Measurements from ENCODE around the gene CORO1A. TPM values are rescaled to one million over a fixed set of nuclear protein-coding genes. Genes with fewer than 3 reads are reported as not detected.
"Not testable (repeated sequence)": the region's sequence is repeated elsewhere in the genome, so short reads cannot be mapped to it uniquely, and the experiment has no call there.

Gene CORO1A
- total RNA-seq, 1 donor from 2014 or later, result 8.4 TPM

DNA sequence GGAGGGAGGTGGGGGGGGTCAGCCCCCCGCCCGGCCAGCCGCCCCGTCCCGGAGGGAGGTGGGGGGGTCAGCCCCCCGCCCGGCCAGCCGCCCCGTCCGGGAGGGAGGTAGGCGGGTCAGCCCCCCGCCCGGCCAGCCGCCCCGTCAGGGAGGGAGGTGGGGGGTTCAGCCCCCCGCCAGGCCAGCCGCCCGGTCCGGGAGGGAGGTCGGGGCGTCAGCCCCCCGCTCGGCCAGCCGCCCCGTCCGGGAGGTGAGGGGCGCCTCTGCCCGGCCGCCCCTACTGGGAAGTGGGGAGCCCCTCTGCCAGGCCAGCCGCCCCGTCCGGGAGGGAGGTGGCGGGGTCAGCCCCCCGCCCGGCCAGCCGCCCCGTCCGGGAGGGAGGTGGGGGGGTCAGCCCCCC is 14.0 kb upstream of the CORO1A start:
- H3K4me3 ChIP-seq (ENCODE audit: low read length in 3 of 3); H3K27me3 ChIP-seq (ENCODE audit: control insufficient read depth in 3 of 3, insufficient read depth in 3 of 3, low read length in 3 of 3); H3K9ac ChIP-seq (ENCODE audit: low read depth in 1 of 3, low read length in 3 of 3); H3K9me3 ChIP-seq (ENCODE audit: control insufficient read depth in 3 of 3, low read length in 3 of 3); H3K36me3 ChIP-seq (ENCODE audit: control insufficient read depth in 3 of 3, insufficient read depth in 3 of 3, low read length in 3 of 3); H3K27ac ChIP-seq (ENCODE audit: low read depth, low read length); H3K4me1 ChIP-seq (ENCODE audit: control insufficient read depth in 3 of 3, insufficient read depth in 3 of 3, low read length in 3 of 3): not testable (repeated sequence)

DNA sequence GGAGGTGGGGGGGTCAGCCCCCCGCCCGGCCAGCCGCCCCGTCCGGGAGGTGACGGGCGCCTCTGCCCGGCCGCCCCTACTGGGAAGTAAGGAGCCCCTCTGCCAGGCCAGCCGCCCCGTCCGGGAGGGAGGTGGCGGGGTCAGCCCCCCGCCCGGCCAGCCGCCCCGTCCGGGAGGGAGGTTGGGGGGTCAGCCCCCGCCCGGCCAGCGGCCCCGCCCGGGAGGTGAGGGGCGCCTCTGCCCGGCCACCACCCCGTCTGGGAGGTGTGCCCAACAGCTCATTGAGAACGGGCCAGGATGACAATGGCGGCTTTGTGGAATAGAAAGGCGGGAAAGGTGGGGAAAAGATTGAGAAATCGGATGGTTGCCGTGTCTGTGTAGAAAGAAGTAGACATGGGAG is 13.3 kb upstream of the CORO1A start:
- not testable (repeated sequence) for H3K27ac ChIP-seq (ENCODE audit: low read depth, low read length); H3K4me3 ChIP-seq (ENCODE audit: low read length in 3 of 3); H3K36me3 ChIP-seq (ENCODE audit: control insufficient read depth in 3 of 3, insufficient read depth in 3 of 3, low read length in 3 of 3)

DNA sequence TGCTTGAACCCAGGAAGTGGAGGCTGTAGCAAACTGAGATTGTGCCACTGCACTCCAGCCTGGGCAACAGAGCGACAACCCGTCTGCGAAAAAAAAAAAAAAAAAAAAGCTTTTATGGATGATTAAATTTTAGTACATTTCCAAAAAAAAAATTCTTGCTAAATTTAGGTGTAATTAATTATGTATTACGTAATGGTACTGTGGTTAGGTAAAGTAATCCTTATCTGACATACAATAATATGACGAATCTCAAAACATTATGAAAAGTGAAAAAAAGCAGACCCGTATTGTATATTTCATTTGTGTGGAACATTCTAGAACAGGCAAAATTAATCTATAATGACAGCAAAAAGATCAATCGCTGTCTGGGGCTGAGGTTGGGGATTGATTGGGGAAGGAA is 10.3 kb upstream of the CORO1A start:
- Histone ChIP-seq H3K9ac (ENCODE audit: low read depth in 1 of 3, low read length in 3 of 3) (no peak overlapping the region), H3K27ac (ENCODE audit: low read depth, low read length) (no peak overlapping the region), H3K4me1 (ENCODE audit: control insufficient read depth in 3 of 3, insufficient read depth in 3 of 3, low read length in 3 of 3) (no peaks in the 10 kb centered on the region), H3K9me3 (ENCODE audit: control insufficient read depth in 3 of 3, low read length in 3 of 3) (no peaks in the 10 kb centered on the region), H3K36me3 (ENCODE audit: control insufficient read depth in 3 of 3, insufficient read depth in 3 of 3, low read length in 3 of 3) (no peaks in the 10 kb centered on the region), H3K4me3 (ENCODE audit: low read length in 3 of 3) (no peak overlapping the region), H3K27me3 (ENCODE audit: control insufficient read depth in 3 of 3, insufficient read depth in 3 of 3, low read length in 3 of 3) (no peaks in the 10 kb centered on the region)

More for the DNA sequence above, 13.3 kb upstream of the CORO1A start:
- H3K27me3 ChIP-seq (ENCODE audit: control insufficient read depth in 3 of 3, insufficient read depth in 3 of 3, low read length in 3 of 3); H3K9ac ChIP-seq (ENCODE audit: low read depth in 1 of 3, low read length in 3 of 3); H3K9me3 ChIP-seq (ENCODE audit: control insufficient read depth in 3 of 3, low read length in 3 of 3); H3K4me1 ChIP-seq (ENCODE audit: control insufficient read depth in 3 of 3, insufficient read depth in 3 of 3, low read length in 3 of 3): not testable (repeated sequence)

DNA sequence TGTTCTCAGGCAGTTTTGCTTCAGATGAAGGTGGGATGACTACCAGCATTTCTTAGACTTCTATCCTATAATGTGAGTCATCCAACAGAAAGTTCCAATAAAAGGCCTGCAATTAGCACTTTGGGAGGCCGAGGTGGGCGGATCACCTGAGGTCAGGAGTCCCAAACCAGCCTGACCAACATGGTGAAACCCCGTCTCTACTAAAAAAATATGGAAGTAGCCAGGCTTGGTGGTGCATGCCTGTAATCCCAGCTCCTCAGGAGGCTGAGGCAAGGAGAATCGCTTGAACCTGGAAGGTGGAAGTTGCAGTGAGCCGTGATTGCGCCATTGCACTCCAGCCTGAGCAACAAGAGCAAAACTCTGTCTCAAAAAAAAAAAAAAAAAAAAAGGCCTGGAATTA is 6.5 kb upstream of the CORO1A start:
- H3K36me3 ChIP-seq (ENCODE audit: control insufficient read depth in 3 of 3, insufficient read depth in 3 of 3, low read length in 3 of 3); H3K27me3 ChIP-seq (ENCODE audit: control insufficient read depth in 3 of 3, insufficient read depth in 3 of 3, low read length in 3 of 3); H3K4me3 ChIP-seq (ENCODE audit: low read length in 3 of 3); H3K9ac ChIP-seq (ENCODE audit: low read depth in 1 of 3, low read length in 3 of 3); H3K27ac ChIP-seq (ENCODE audit: low read depth, low read length); H3K4me1 ChIP-seq (ENCODE audit: control insufficient read depth in 3 of 3, insufficient read depth in 3 of 3, low read length in 3 of 3); H3K9me3 ChIP-seq (ENCODE audit: control insufficient read depth in 3 of 3, low read length in 3 of 3): not testable (repeated sequence)

DNA sequence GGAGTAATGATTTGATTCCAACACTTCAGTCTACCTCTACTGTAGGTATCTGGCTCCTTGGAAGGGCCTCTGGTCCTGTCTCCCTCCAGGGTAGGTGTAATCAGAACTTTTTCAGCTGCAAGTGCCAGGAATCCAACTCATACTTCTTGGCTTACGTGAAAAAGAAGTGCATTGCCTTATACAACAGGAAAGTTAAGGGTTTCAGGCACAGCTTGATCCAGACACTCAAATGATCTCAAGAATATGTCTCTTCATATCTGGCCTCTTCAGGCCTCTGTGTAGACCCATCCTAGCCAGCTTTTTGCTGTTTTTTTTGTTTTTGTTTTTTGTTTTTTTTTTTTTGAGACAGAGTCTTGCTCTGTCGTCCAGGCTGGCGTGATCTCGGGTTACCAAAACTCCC is 4.2 kb upstream of the CORO1A start:
- peaks cover 3 to 7% (median 6%) of the 10 kb centered on the region in 3 donors for H3K4me1 ChIP-seq (ENCODE audit: control insufficient read depth in 3 of 3, insufficient read depth in 3 of 3, low read length in 3 of 3)
- H3K9me3 ChIP-seq (ENCODE audit: control insufficient read depth in 3 of 3, low read length in 3 of 3), result no peaks in the 10 kb centered on the region
- H3K27me3 ChIP-seq (ENCODE audit: control insufficient read depth in 3 of 3, insufficient read depth in 3 of 3, low read length in 3 of 3), result no peaks in the 10 kb centered on the region
- no peak overlapping the region for H3K9ac ChIP-seq (ENCODE audit: low read depth in 1 of 3, low read length in 3 of 3)
- no peaks in the 10 kb centered on the region for H3K36me3 ChIP-seq (ENCODE audit: control insufficient read depth in 3 of 3, insufficient read depth in 3 of 3, low read length in 3 of 3)
- H3K4me3 ChIP-seq (ENCODE audit: low read length in 3 of 3), result no peak overlapping the region
- H3K27ac ChIP-seq (ENCODE audit: low read depth, low read length), result no peak overlapping the region

DNA sequence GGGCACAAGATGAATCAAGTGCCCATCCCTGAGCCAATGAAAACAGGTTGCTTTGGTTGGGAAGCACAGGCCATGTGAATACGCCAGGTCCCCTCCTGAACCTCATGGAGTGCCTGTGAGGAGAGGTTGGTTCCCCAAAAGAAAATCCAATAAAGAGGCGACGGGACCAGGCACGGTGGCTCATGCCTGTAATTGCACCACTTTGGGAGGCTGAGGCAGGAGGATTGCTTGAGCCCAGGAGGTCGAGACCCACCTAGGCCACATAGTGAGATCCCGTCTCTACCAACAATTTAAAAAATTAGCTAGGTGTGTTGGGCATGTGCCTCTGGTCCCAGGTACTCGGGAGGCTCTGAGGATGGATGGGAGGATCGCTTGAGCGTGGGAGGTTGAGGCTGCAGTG is 3.5 kb upstream of the CORO1A start:
- Histone ChIP-seq H3K36me3 (ENCODE audit: control insufficient read depth in 3 of 3, insufficient read depth in 3 of 3, low read length in 3 of 3) (no peaks in the 10 kb centered on the region), H3K27ac (ENCODE audit: low read depth, low read length) (no peak overlapping the region), H3K4me1 (ENCODE audit: control insufficient read depth in 3 of 3, insufficient read depth in 3 of 3, low read length in 3 of 3) (peaks cover 5 to 12% (median 10%) of the 10 kb centered on the region in 3 donors), H3K9ac (ENCODE audit: low read depth in 1 of 3, low read length in 3 of 3) (no peak overlapping the region), H3K4me3 (ENCODE audit: low read length in 3 of 3) (no peak overlapping the region), H3K27me3 (ENCODE audit: control insufficient read depth in 3 of 3, insufficient read depth in 3 of 3, low read length in 3 of 3) (no peaks in the 10 kb centered on the region), H3K9me3 (ENCODE audit: control insufficient read depth in 3 of 3, low read length in 3 of 3) (no peaks in the 10 kb centered on the region)

DNA sequence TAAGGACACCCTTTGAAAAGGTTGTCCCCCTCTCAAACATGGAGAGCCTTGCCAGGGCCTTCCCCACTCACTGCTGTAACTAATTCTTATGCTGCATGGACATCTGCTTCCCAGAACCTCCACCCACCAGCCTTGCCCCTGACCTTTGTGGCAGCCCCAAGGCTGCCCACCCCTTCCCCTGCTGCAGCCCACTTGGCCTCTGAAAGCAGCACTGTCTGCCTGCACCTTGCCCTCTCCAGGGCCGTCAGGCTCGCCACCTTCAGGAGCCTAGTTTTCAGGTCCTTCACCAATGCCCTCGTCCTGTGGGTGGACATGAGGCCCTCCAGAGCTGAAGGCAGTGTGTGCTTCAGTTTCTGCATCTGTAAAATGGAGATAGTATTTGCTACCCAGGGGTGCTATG is 2.7 kb upstream of the CORO1A start:
- H3K9me3 ChIP-seq (ENCODE audit: control insufficient read depth in 3 of 3, low read length in 3 of 3), result no peaks in the 10 kb centered on the region
- no peak overlapping the region for H3K9ac ChIP-seq (ENCODE audit: low read depth in 1 of 3, low read length in 3 of 3)
- no peaks in the 10 kb centered on the region for H3K27me3 ChIP-seq (ENCODE audit: control insufficient read depth in 3 of 3, insufficient read depth in 3 of 3, low read length in 3 of 3)
- H3K27ac ChIP-seq (ENCODE audit: low read depth, low read length), result no peak overlapping the region
- H3K4me3 ChIP-seq (ENCODE audit: low read length in 3 of 3), result no peak overlapping the region
- peaks cover 5 to 13% (median 12%) of the 10 kb centered on the region in 3 donors for H3K4me1 ChIP-seq (ENCODE audit: control insufficient read depth in 3 of 3, insufficient read depth in 3 of 3, low read length in 3 of 3)
- no peaks in the 10 kb centered on the region for H3K36me3 ChIP-seq (ENCODE audit: control insufficient read depth in 3 of 3, insufficient read depth in 3 of 3, low read length in 3 of 3)

DNA sequence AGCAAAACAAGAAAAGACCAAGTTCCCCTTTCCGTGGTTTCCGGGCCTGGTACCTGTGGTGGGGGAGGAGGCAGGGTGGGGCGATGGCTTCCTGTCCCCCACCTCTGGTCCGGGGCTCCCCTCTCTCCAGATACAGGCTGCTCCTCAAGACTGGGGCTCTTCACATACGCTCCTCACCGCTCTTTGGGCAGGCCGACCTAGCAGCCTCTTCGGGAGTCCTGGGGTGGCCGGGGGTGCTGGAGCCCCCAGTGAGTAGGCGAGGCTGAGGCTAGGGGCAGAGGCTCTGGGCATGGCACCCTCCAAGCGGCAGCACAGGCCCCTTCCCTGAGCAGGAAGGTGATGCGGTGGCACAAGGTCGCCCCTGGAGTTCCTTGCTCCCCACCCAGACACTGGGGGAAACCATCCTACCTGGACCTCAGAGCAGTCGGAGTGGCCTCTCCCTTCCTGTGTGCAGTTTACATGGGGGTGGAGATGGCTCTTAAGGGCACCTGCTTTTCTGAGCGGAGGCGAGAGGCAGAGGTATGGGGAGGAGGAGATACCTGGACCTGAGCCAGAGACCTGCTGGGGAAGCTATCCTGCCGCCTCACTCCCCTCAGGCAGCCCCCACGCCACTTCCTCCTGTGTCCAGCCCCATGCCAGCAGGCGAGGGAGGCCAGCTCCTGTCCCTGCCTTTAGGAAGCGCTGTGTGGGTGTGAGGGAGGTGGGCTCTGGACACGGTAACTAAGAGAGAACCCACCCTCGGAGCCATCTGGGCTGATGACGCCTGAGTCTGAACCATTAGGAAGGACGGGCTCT is 891 bp downstream of the CORO1A start:
- Histone ChIP-seq H3K9ac (ENCODE audit: low read depth in 1 of 3, low read length in 3 of 3) (peak overlapping the region in 1 of 3 donors; percentile 25), H3K36me3 (ENCODE audit: control insufficient read depth in 3 of 3, insufficient read depth in 3 of 3, low read length in 3 of 3) (no peaks in the 10 kb centered on the region), H3K4me3 (ENCODE audit: low read length in 3 of 3) (peak overlapping the region in 2 of 3 donors; percentile 35 to 65), H3K4me1 (ENCODE audit: control insufficient read depth in 3 of 3, insufficient read depth in 3 of 3, low read length in 3 of 3) (peaks cover 5 to 26% (median 17%) of the 10 kb centered on the region in 3 donors), H3K9me3 (ENCODE audit: control insufficient read depth in 3 of 3, low read length in 3 of 3) (no peaks in the 10 kb centered on the region), H3K27ac (ENCODE audit: low read depth, low read length) (no peak overlapping the region), H3K27me3 (ENCODE audit: control insufficient read depth in 3 of 3, insufficient read depth in 3 of 3, low read length in 3 of 3) (no peaks in the 10 kb centered on the region)

DNA sequence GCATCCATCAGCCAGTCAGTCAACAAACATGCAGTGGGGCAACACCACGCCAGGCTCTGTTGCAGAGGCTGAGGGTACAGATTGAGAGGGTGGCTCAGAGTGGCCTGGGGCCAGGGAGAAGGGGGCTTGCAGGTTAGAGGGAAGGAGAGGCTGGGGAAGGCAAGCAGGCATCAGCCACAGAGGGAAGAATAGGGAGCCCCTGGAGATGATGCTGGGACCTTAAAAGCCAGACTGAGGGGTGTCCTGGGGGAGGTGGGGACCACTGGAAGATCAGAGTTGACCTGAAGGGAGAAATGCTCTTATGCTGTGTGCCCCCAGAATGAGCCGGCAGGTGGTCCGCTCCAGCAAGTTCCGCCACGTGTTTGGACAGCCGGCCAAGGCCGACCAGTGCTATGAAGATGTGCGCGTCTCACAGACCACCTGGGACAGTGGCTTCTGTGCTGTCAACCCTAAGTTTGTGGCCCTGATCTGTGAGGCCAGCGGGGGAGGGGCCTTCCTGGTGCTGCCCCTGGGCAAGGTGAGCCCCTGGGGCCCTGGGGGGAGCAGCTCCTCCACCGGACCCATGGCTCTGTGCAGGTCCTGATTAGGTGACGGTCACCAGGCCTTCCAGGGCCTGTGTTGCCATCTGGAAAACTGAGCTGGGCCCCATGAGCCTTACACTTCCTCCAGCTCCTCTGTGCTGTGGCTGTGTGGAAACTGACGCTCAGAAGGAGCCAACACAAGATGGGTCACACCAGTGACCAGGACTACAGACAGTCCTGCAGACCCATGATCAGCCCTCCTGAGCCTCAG is 1.7 kb downstream of the CORO1A start:
- peak overlapping the region in 2 of 3 donors; percentile 35 to 65 for H3K4me3 ChIP-seq (ENCODE audit: low read length in 3 of 3)
- peak overlapping the region; percentile 7 for H3K27ac ChIP-seq (ENCODE audit: low read depth, low read length)
- no peaks in the 10 kb centered on the region for H3K27me3 ChIP-seq (ENCODE audit: control insufficient read depth in 3 of 3, insufficient read depth in 3 of 3, low read length in 3 of 3)
- no peaks in the 10 kb centered on the region for H3K36me3 ChIP-seq (ENCODE audit: control insufficient read depth in 3 of 3, insufficient read depth in 3 of 3, low read length in 3 of 3)
- no peak overlapping the region for H3K9ac ChIP-seq (ENCODE audit: low read depth in 1 of 3, low read length in 3 of 3)
- H3K4me1 ChIP-seq (ENCODE audit: control insufficient read depth in 3 of 3, insufficient read depth in 3 of 3, low read length in 3 of 3), result peaks cover 5 to 26% (median 17%) of the 10 kb centered on the region in 3 donors
- no peaks in the 10 kb centered on the region for H3K9me3 ChIP-seq (ENCODE audit: control insufficient read depth in 3 of 3, low read length in 3 of 3)
